HepG2 (cell line): ENCODE measurements around the gene NUDT2. TPM values are rescaled to one million over a fixed set of nuclear protein-coding genes. Genes with fewer than 3 reads are reported as not detected.
"Not testable (repeated sequence)": the region's sequence is repeated elsewhere in the genome, so short reads cannot be mapped to it uniquely, and the experiment has no call there.

ENCODE experiments used
- ATAC-seq: fragments of 200-7000 bp; cut with Tn5 transposase; 3 replicates; pipeline ENCODE4 v1.9.1; 2020; ENCODE audit warnings: mild to moderate bottlenecking, moderate library complexity
- BruUV-seq: library from RNA; stranded (reverse); fragments of 400-500 nt; replicated peaks from 2 replicates; lab custom pipeline; 2021; lab: Mats Ljungman, UMichigan
- CTCF ChIA-PET: fragments of 300-600 bp; formaldehyde crosslinking; extraction: SDS; loops from one replicate; lab custom pipeline; 2021; ENCODE audit warnings: low total read pairs, inconsistent platforms, low intra/inter-chr PET ratio; lab: Yijun Ruan, JAX
- POLR2A ChIA-PET: fragments of 350-600 bp; sonication (Branson Sonifier 250); formaldehyde crosslinking; loops from one replicate; lab custom pipeline; 2020; ENCODE audit warnings: antibody characterized with exemption, inconsistent platforms; lab: Yijun Ruan, JAX
- DNase-seq: peaks from one replicate; pipeline ENCODE4 v3.0.0-alpha.2; 2015; ENCODE audit warnings: low spot score
- FAIRE-seq: peaks from 3 replicates; lab custom pipeline; 2011; peaks lifted over from hg19 to GRCh38; lab: Jason Lieb, UNC
- H2AFZ ChIP-seq: one replicate; pipeline ENCODE4 v1.6.1; 2011; ENCODE audit warnings: low read length, inconsistent platforms
- H3K27ac ChIP-seq: fragments of 300-600 bp; 3 replicates; pipeline ENCODE4 v1.8.0; 2011; ENCODE audit warnings: mixed run types, mild to moderate bottlenecking, mixed read lengths, low read length, inconsistent platforms; ENCODE audit not compliant: insufficient read depth; ENCODE audit errors: extremely low read length
- H3K27me3 ChIP-seq, 2 experiments: fragments of 200-600 bp in 1 of 2; 2 replicates in 1 of 2; 3 replicates in 1 of 2; pipeline versions ENCODE4 v1.6.0 to v1.8.0; 2011; ENCODE audit warnings: low read length in 2 of 2, mild to moderate bottlenecking in 2 of 2, moderate library complexity in 2 of 2, inconsistent platforms in 1 of 2; ENCODE audit not compliant: insufficient read depth in 2 of 2, control insufficient read depth in 1 of 2
- H3K36me3 ChIP-seq, 2 experiments: fragments of 200-600 bp in 1 of 2; replicated peaks in 1 of 2; 2 replicates in 1 of 2; 3 replicates in 1 of 2; pipeline versions ENCODE4 v1.5.1 to v1.8.0; 2011; ENCODE audit warnings: low read length in 2 of 2, inconsistent platforms in 1 of 2; ENCODE audit not compliant: insufficient read depth in 2 of 2, control insufficient read depth in 1 of 2
- H3K4me1 ChIP-seq: 2 replicates; pipeline ENCODE4 v1.5.1; 2012; ENCODE audit warnings: low read length, inconsistent platforms; ENCODE audit not compliant: insufficient read depth
- H3K4me2 ChIP-seq: 2 replicates; pipeline ENCODE4 v1.6.0; 2011; ENCODE audit warnings: low read depth, low read length, inconsistent platforms
- H3K4me3 ChIP-seq, 3 experiments: fragments of 200-600 bp in 1 of 3; sonication (generic), shearing (Covaris generic) in 1 of 3; replicated peaks in 1 of 3; 2 replicates each; pipeline ENCODE4 v1.5.1; 2011 to 2016; ENCODE audit warnings: low read length in 3 of 3, inconsistent platforms in 2 of 3, low read depth in 2 of 3, mild to moderate bottlenecking in 2 of 3, control low read depth in 1 of 3, mixed read lengths in 1 of 3; ENCODE audit not compliant: insufficient read depth in 1 of 3
- H3K79me2 ChIP-seq: one replicate; pipeline ENCODE4 v1.6.1; 2011; ENCODE audit warnings: low read length, inconsistent platforms; ENCODE audit not compliant: insufficient read depth
- H3K9ac ChIP-seq: 2 replicates; pipeline ENCODE4 v1.6.0; 2011; ENCODE audit warnings: mild to moderate bottlenecking, low read depth, low read length, inconsistent platforms; ENCODE audit not compliant: insufficient read depth
- H3K9me3 ChIP-seq: 2 replicates; pipeline ENCODE4 v1.5.1; 2012; ENCODE audit warnings: mild to moderate bottlenecking, low read length
- H4K20me1 ChIP-seq: 2 replicates; pipeline ENCODE4 v1.6.0; 2011; ENCODE audit warnings: inconsistent platforms, mild to moderate bottlenecking, low read length, moderate library complexity; ENCODE audit not compliant: insufficient read depth
- ADNP ChIP-seq: sonication (generic); formaldehyde crosslinking; IDR thresholded peaks from 2 replicates; pipeline ENCODE4 v1.4.0; 2020; ENCODE audit warnings: missing genetic modification reagents
- CREM ChIP-seq, 2 experiments: sonication (generic) in 1 of 2; formaldehyde crosslinking in 1 of 2; IDR thresholded peaks; 2 replicates each; pipeline versions ENCODE4 v1.4.0 to v1.6.1; 2016 to 2020; ENCODE audit warnings: antibody characterized with exemption in 1 of 2, mild to moderate bottlenecking in 1 of 2, missing genetic modification reagents in 1 of 2
- EP300 ChIP-seq, 3 experiments: sonication (generic) in 1 of 3; formaldehyde crosslinking in 1 of 3; IDR thresholded peaks; 2 replicates each; pipeline versions ENCODE4 v1.5.1 to v1.6.1; 2011 to 2020; ENCODE audit warnings: low read depth in 2 of 3, low read length in 2 of 3, borderline replicate concordance in 1 of 3, improper control_type of control experiment in 1 of 3, mild to moderate bottlenecking in 1 of 3, missing genetic modification reagents in 1 of 3, moderate library complexity in 1 of 3
- HNF4A ChIP-seq: sonication (generic); formaldehyde crosslinking; IDR thresholded peaks from 2 replicates; pipeline ENCODE4 v1.4.0; 2020; ENCODE audit warnings: missing genetic modification reagents
- ISL2 ChIP-seq: sonication (generic); formaldehyde crosslinking; IDR thresholded peaks from 2 replicates; pipeline ENCODE4 v1.5.0; 2020; ENCODE audit warnings: missing genetic modification reagents
- KAT7 ChIP-seq: IDR thresholded peaks from 2 replicates; pipeline ENCODE4 v1.6.1; 2018; ENCODE audit warnings: borderline replicate concordance, missing compliant biosample characterization
- KMT2A ChIP-seq: sonication (generic); formaldehyde crosslinking; IDR thresholded peaks from 2 replicates; pipeline ENCODE4 v1.4.0; 2020; ENCODE audit warnings: missing genetic modification reagents
- POGZ ChIP-seq: sonication (generic); formaldehyde crosslinking; IDR thresholded peaks from 2 replicates; pipeline ENCODE4 v1.4.0; 2020; ENCODE audit warnings: mild to moderate bottlenecking, missing genetic modification reagents
- WGBS: methylation state at CpG from one replicate; pipeline ENCODE4 v1.1.6; 2017; ENCODE audit warnings: low lambda C conversion rate; 5-methylcytosine and 5-hydroxymethylcytosine counted together
- in situ Hi-C: cut with HindIII; loops from 2 replicates; pipeline ENCODE4 v1.10.0; 2017; ENCODE audit warnings: low pct_unique_long_range_greater_than_20kb; ENCODE audit not compliant: extremely low pct_ligation_motif_present
- intact Hi-C: fragments of 100-400 bp; cut with micrococcal nuclease; formaldehyde crosslinking; loops from one replicate; pipeline ENCODE4 v1.10.0; 2022; ENCODE audit not compliant: unreplicated experiment
- polyA plus RNA-seq, 8 experiments: library from polyadenylated mRNA; depleted of rRNA in 3 of 8; stranded (reverse) in 7 of 8; unstranded in 1 of 8; fragments of >200 nt; fragmentation: Illumina TruSeq in 4 of 8; extraction: Trizol in 4 of 8; gene quantifications; 2 replicates each; pipeline versions ENCODE4 v1.2.1 to v1.2.3, GENCODE V29; 2011 to 2016; ENCODE audit warnings: low read depth in 4 of 8, missing spikeins in 1 of 8, mixed read lengths in 1 of 8; ENCODE audit not compliant: insufficient read depth in 1 of 8
- total RNA-seq, 5 experiments: library from RNA; depleted of rRNA; stranded (reverse); fragments of >200 nt; fragmentation: Illumina TruSeq; extraction: Trizol; gene quantifications; 2 replicates each; pipeline ENCODE4 v1.2.3, GENCODE V29; 2016; ENCODE audit warnings: low read depth in 1 of 5
- TF ChIP-seq, protein P1 (sequence below): sonication (generic); formaldehyde crosslinking; IDR thresholded peaks from 2 replicates; pipeline ENCODE4 v1.5.1; 2020; ENCODE audit warnings: mild to moderate bottlenecking, missing genetic modification reagents, borderline replicate concordance
- TF ChIP-seq, protein P2 (sequence below): sonication (generic); formaldehyde crosslinking; IDR thresholded peaks from 2 replicates; pipeline ENCODE4 v1.4.0; 2020; ENCODE audit warnings: mild to moderate bottlenecking, missing genetic modification reagents
- TF ChIP-seq, protein P3 (sequence below): sonication (generic); formaldehyde crosslinking; IDR thresholded peaks from 2 replicates; pipeline ENCODE4 v1.4.0; 2020; ENCODE audit warnings: missing genetic modification reagents, borderline replicate concordance
- TF ChIP-seq, protein P4 (sequence below): IDR thresholded peaks from 2 replicates; pipeline ENCODE4 v1.6.1; 2016; ENCODE audit warnings: missing genetic modification reagents, missing compliant biosample characterization

The NUDT2 gene
- total and polyA plus RNA-seq, 2 of the 13 experiments (the other 11 are each of a cell fraction or from before 2014, with no cell fraction given), result 19.9 to 24.6 TPM

DNA sequence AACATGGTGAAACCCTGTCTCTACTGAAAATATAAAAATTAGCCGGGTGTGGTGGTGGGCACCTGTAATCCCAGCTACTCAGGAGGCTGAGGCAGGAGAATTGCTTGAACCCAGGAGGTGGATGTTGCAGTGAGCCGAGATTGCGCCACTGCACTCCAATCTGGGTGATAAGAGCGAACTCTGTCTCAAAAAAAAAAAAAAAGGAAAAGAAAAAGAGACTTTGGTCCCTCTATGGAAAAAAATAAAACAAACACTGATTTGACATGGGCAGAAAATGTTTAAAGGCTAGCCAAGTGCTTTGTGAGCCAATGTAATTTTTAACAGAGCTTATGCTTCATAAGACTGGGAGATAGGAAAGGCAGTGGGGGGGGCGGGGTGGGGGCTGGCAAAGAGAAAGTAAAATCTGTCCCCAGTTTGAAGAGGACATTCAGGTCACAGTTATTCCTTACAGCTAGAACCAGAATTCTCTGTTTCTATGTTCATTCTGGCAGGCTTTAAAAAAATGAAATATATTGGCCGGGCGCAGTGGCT, 22.8 kb downstream of the NUDT2 start:
- H3K36me3 ChIP-seq; in situ Hi-C loops; H3K79me2 ChIP-seq; H4K20me1 ChIP-seq; BruUV-seq; CTCF ChIA-PET; H2AFZ ChIP-seq; H3K27me3 ChIP-seq; TF ChIP-seq CREM (CRISPR knock-in tag; IDR thresholded peaks at IDR 0.05); EP300 (CRISPR knock-in tag; IDR thresholded peaks at IDR 0.05; ENCODE audit: borderline replicate concordance): not testable (repeated sequence)
- WGBS, result 13% methylated on average over 7 of the region's 7 CpGs
- intact Hi-C loops, result loop anchor here (1.0 kb wide), 2 partner anchors 18 to 25 kb away; no protein-coding TSS in a partner anchor
- H3K9ac ChIP-seq, result peak overlapping the region; percentile 76
- H3K4me1 ChIP-seq, result peaks cover 62% of the 10 kb centered on the region
- H3K4me2 ChIP-seq, result peak overlapping the region; percentile 78
- POLR2A ChIA-PET, result interaction anchor here (0.8 to 3.0 kb wide), 6 partner anchors 10 to 174 kb away, joined by 3 to 70 read pairs (median 4); partner anchors contain the start of genes MYORG and UBAP1
- FAIRE-seq, result peak; percentile 36
- H3K4me3 ChIP-seq, result peak overlapping the region; percentile 36 to 64 (median 54); a peak in 5 of 6 replicates
- H3K9me3 ChIP-seq, result peaks cover 11% of the 10 kb centered on the region
- H3K27ac ChIP-seq, result peak overlapping the region; percentile 95
- peak; percentile 83 for ATAC-seq
- DNase-seq, result peak; percentile 93
- peak; percentile 42; the same call in 1 of the 2 replicates for TF ChIP-seq CREM (IDR thresholded peaks at IDR 0.05)
- TF ChIP-seq, protein P1, sequence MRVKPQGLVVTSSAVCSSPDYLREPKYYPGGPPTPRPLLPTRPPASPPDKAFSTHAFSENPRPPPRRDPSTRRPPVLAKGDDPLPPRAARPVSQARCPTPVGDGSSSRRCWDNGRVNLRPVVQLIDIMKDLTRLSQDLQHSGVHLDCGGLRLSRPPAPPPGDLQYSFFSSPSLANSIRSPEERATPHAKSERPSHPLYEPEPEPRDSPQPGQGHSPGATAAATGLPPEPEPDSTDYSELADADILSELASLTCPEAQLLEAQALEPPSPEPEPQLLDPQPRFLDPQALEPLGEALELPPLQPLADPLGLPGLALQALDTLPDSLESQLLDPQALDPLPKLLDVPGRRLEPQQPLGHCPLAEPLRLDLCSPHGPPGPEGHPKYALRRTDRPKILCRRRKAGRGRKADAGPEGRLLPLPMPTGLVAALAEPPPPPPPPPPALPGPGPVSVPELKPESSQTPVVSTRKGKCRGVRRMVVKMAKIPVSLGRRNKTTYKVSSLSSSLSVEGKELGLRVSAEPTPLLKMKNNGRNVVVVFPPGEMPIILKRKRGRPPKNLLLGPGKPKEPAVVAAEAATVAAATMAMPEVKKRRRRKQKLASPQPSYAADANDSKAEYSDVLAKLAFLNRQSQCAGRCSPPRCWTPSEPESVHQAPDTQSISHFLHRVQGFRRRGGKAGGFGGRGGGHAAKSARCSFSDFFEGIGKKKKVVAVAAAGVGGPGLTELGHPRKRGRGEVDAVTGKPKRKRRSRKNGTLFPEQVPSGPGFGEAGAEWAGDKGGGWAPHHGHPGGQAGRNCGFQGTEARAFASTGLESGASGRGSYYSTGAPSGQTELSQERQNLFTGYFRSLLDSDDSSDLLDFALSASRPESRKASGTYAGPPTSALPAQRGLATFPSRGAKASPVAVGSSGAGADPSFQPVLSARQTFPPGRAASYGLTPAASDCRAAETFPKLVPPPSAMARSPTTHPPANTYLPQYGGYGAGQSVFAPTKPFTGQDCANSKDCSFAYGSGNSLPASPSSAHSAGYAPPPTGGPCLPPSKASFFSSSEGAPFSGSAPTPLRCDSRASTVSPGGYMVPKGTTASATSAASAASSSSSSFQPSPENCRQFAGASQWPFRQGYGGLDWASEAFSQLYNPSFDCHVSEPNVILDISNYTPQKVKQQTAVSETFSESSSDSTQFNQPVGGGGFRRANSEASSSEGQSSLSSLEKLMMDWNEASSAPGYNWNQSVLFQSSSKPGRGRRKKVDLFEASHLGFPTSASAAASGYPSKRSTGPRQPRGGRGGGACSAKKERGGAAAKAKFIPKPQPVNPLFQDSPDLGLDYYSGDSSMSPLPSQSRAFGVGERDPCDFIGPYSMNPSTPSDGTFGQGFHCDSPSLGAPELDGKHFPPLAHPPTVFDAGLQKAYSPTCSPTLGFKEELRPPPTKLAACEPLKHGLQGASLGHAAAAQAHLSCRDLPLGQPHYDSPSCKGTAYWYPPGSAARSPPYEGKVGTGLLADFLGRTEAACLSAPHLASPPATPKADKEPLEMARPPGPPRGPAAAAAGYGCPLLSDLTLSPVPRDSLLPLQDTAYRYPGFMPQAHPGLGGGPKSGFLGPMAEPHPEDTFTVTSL (CRISPR knock-in tag), result peak; percentile 34; the same call in 1 of the 2 replicates
- peak; percentile 28; the same call in 1 of the 2 replicates for TF ChIP-seq KMT2A (CRISPR knock-in tag)
- 0 out of 2 replicates have a peak, but pooled peaks have one; percentile 38 for TF ChIP-seq ISL2 (CRISPR knock-in tag)
- peak; percentile 67 for TF ChIP-seq HNF4A (CRISPR knock-in tag)
- TF ChIP-seq, protein P2, sequence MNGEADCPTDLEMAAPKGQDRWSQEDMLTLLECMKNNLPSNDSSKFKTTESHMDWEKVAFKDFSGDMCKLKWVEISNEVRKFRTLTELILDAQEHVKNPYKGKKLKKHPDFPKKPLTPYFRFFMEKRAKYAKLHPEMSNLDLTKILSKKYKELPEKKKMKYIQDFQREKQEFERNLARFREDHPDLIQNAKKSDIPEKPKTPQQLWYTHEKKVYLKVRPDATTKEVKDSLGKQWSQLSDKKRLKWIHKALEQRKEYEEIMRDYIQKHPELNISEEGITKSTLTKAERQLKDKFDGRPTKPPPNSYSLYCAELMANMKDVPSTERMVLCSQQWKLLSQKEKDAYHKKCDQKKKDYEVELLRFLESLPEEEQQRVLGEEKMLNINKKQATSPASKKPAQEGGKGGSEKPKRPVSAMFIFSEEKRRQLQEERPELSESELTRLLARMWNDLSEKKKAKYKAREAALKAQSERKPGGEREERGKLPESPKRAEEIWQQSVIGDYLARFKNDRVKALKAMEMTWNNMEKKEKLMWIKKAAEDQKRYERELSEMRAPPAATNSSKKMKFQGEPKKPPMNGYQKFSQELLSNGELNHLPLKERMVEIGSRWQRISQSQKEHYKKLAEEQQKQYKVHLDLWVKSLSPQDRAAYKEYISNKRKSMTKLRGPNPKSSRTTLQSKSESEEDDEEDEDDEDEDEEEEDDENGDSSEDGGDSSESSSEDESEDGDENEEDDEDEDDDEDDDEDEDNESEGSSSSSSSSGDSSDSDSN, result 0 out of 2 replicates have a peak, but pooled peaks have one; percentile 27
- TF ChIP-seq, protein P3, sequence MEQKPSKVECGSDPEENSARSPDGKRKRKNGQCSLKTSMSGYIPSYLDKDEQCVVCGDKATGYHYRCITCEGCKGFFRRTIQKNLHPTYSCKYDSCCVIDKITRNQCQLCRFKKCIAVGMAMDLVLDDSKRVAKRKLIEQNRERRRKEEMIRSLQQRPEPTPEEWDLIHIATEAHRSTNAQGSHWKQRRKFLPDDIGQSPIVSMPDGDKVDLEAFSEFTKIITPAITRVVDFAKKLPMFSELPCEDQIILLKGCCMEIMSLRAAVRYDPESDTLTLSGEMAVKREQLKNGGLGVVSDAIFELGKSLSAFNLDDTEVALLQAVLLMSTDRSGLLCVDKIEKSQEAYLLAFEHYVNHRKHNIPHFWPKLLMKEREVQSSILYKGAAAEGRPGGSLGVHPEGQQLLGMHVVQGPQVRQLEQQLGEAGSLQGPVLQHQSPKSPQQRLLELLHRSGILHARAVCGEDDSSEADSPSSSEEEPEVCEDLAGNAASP (CRISPR knock-in tag), result 0 out of 2 replicates have a peak, but pooled peaks have one; percentile 13
- peak; percentile 87 for TF ChIP-seq ADNP (CRISPR knock-in tag)
- TF ChIP-seq KAT7 (CRISPR knock-in tag), result 0 out of 2 replicates have a peak, but pooled peaks have one; percentile 59
- TF ChIP-seq EP300 (IDR thresholded peaks at IDR 0.05; ENCODE audit: low read depth in 2 of 2, low read length in 2 of 2), result peak in 1 of 2 experiments; percentile 34; a peak in 2 of 4 replicates
- TF ChIP-seq POGZ (CRISPR knock-in tag), result peak; percentile 55
- TF ChIP-seq, protein P4, sequence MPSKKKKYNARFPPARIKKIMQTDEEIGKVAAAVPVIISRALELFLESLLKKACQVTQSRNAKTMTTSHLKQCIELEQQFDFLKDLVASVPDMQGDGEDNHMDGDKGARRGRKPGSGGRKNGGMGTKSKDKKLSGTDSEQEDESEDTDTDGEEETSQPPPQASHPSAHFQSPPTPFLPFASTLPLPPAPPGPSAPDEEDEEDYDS (CRISPR knock-in tag), result 0 out of 2 replicates have a peak, but pooled peaks have one; percentile 25
